OCI-LY3 (cell line): Measurements from ENCODE around the gene CHM.
"Not testable (repeated sequence)": the region's sequence is repeated elsewhere in the genome, so short reads cannot be mapped to it uniquely, and the experiment has no call there.

Experiments used
- H2AFZ ChIP-seq: fragments of 200-600, 300-600 bp; shearing (Covaris generic); 2 replicates; pipeline ENCODE4 v1.6.0; 2014; ENCODE audit warnings: antibody characterized with exemption, low read depth, low read length
- H3K27ac ChIP-seq: fragments of 200-600, 300-600 bp; sonication (generic); 2 replicates; pipeline ENCODE4 v1.5.1; 2014; ENCODE audit warnings: mild to moderate bottlenecking, low read length, moderate library complexity, mixed read lengths
- H3K27me3 ChIP-seq: fragments of 200-600, 300-600 bp; sonication (generic); 2 replicates; pipeline ENCODE4 v1.6.1; 2014; ENCODE audit warnings: low read depth, low read length, mixed read lengths
- H3K36me3 ChIP-seq: fragments of 200-600, 300-600 bp; sonication (generic); replicated peaks from 2 replicates; pipeline ENCODE3; 2014; ENCODE audit warnings: low read depth, low read length, mixed read lengths
- H3K4me1 ChIP-seq: fragments of 300-600, 200-600 bp; sonication (generic); 2 replicates; pipeline ENCODE4 v1.6.1; 2014; ENCODE audit warnings: low read length, mixed read lengths
- H3K4me2 ChIP-seq: fragments of 200-600, 300-600 bp; sonication (generic); 2 replicates; pipeline ENCODE4 v1.6.1; 2014; ENCODE audit warnings: low read length, mixed read lengths
- H3K4me3 ChIP-seq: fragments of 300-600, 200-600 bp; sonication (generic); 2 replicates; pipeline ENCODE4 v1.5.1; 2014; ENCODE audit warnings: antibody characterized with exemption, mild to moderate bottlenecking, low read length, moderate library complexity
- H3K79me2 ChIP-seq: fragments of 300-600, 200-600 bp; shearing (Covaris generic); 2 replicates; pipeline ENCODE4 v1.6.1; 2014; ENCODE audit warnings: mild to moderate bottlenecking, low read length, mixed read lengths
- H3K9ac ChIP-seq: fragments of 300-600, 200-600 bp; shearing (Covaris generic); 2 replicates; pipeline ENCODE4 v1.6.0; 2014; ENCODE audit warnings: mild to moderate bottlenecking, low read length, moderate library complexity
- H3K9me3 ChIP-seq: fragments of 200-600, 300-600 bp; shearing (Covaris generic); 2 replicates; pipeline ENCODE4 v1.6.1; 2014; ENCODE audit warnings: low read length, mixed read lengths; ENCODE audit not compliant: insufficient read depth
- H4K20me1 ChIP-seq: fragments of 200-600, 300-600 bp; sonication (generic); 2 replicates; pipeline ENCODE4 v1.6.1; 2016; ENCODE audit warnings: low read length, mixed read lengths; ENCODE audit not compliant: insufficient read depth
- CTCF ChIP-seq: fragments of 200-600, 300-600 bp; sonication (generic); IDR thresholded peaks from 2 replicates; pipeline ENCODE4 v1.5.1; 2014; ENCODE audit warnings: antibody characterized with exemption, low read length, low read depth
- EZH2phosphoT487 ChIP-seq: fragments of 200-600 bp; shearing (Covaris generic); IDR thresholded peaks from 2 replicates; pipeline ENCODE4 v1.6.1; 2018; ENCODE audit warnings: antibody characterized with exemption, mixed run types, low read depth

The CHM gene

DNA sequence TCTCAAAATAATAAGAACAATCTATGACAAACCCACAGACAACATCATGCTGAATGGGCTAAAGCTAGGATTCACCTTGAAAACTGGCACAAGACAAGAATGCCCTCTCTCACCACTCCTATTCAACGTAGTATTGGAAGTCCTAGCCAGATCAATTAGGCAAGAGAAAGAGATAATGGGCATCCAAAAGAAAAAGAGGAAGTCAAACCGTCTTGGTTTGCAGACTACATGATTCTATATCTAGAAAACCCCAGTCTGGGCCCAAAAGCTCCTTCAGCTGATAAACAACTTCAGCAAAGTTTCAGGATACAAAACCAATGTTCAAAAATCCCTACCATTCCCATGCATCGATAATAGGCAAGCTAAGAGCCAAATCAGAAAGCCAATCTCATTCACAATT lies 59.0 kb downstream of the CHM start:
- H3K27me3 ChIP-seq: no peaks in the 10 kb centered on the region

DNA sequence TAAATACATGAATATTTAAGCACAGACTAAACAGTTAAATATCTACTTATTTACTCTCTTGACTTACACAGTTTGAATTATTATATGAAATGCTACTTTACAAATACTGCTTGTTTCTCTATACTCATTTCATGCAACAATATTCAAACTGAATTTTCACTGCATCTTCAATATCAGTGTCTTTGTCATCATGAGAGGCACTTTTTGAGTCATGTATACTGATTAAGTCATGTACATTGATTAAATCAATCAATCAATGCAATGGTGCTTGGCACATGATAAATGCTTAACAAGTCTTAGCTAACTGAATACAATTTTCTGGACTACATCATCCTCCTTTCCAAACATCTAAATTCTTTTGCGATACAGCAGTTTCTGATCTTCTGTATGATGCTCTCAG lies 67.1 kb downstream of the CHM start:
- Histone ChIP-seq H3K27me3 (no peaks in the 10 kb centered on the region), H3K4me1 (peaks cover 24% of the 10 kb centered on the region), H3K9ac (no peak overlapping the region), H3K4me3 (no peak overlapping the region), H3K27ac (no peak overlapping the region), H3K36me3 (peaks cover 17% of the 10 kb centered on the region), H3K4me2 (no peak overlapping the region), H4K20me1 (0 out of 2 replicates have a peak, but pooled peaks cover 4% of the 10 kb centered on the region), H2AFZ (no peak overlapping the region), H3K9me3 (no peaks in the 10 kb centered on the region; the same call in 1 of the 2 replicates), H3K79me2 (no peaks in the 10 kb centered on the region)
- no peak for TF ChIP-seq EZH2phosphoT487
- no peak for TF ChIP-seq CTCF

More for the DNA sequence above, 59.0 kb downstream of the CHM start:
- TF ChIP-seq EZH2phosphoT487 (no peak), CTCF (no peak)
- H4K20me1 ChIP-seq: no peaks in the 10 kb centered on the region
- no peak overlapping the region for H2AFZ ChIP-seq
- no peak overlapping the region for H3K27ac ChIP-seq
- H3K79me2 ChIP-seq: no peaks in the 10 kb centered on the region
- H3K9me3 ChIP-seq: no peaks in the 10 kb centered on the region
- H3K9ac ChIP-seq: no peak overlapping the region
- H3K4me1 ChIP-seq: peaks cover 7% of the 10 kb centered on the region
- no peak overlapping the region for H3K4me2 ChIP-seq
- no peaks in the 10 kb centered on the region for H3K36me3 ChIP-seq
- H3K4me3 ChIP-seq: no peak overlapping the region

GRCh38 chrX:85977218-85977617 lies 70.1 kb downstream of the CHM start:
- Histone ChIP-seq H3K9ac (no peak overlapping the region), H3K4me3 (peak overlapping the region; percentile 37), H3K9me3 (no peaks in the 10 kb centered on the region; the same call in 1 of the 2 replicates), H2AFZ (no peak overlapping the region), H3K4me1 (peaks cover 24% of the 10 kb centered on the region), H3K27ac (peak overlapping the region; percentile 60), H3K36me3 (peaks cover 29% of the 10 kb centered on the region), H4K20me1 (0 out of 2 replicates have a peak, but pooled peaks cover 4% of the 10 kb centered on the region), H3K4me2 (peak overlapping the region; percentile 51), H3K79me2 (no peaks in the 10 kb centered on the region), H3K27me3 (no peaks in the 10 kb centered on the region)
- TF ChIP-seq CTCF: no peak
- no peak for TF ChIP-seq EZH2phosphoT487

GRCh38 chrX:85972351-85972750 lies 75.0 kb downstream of the CHM start:
- H3K4me2 ChIP-seq, H3K27me3 ChIP-seq, H3K9ac ChIP-seq: not testable (repeated sequence)

GRCh38 chrX:85964744-85965143 lies 82.6 kb downstream of the CHM start:
- Histone ChIP-seq H4K20me1 (no peaks in the 10 kb centered on the region), H3K4me2 (no peak overlapping the region), H3K9ac (no peak overlapping the region), H2AFZ (no peak overlapping the region), H3K4me3 (no peak overlapping the region), H3K79me2 (no peaks in the 10 kb centered on the region), H3K27me3 (no peaks in the 10 kb centered on the region), H3K4me1 (peaks cover 2% of the 10 kb centered on the region; the same call in 1 of the 2 replicates), H3K9me3 (no peaks in the 10 kb centered on the region), H3K27ac (no peak overlapping the region), H3K36me3 (no peaks in the 10 kb centered on the region)
- TF ChIP-seq EZH2phosphoT487 (no peak), CTCF (no peak)

More at GRCh38 chrX:85972351-85972750, 75.0 kb downstream of the CHM start:
- not testable (repeated sequence) for H3K4me3 ChIP-seq, H3K79me2 ChIP-seq, H4K20me1 ChIP-seq, H3K27ac ChIP-seq, H3K9me3 ChIP-seq, H2AFZ ChIP-seq
- peaks cover 25% of the 10 kb centered on the region for H3K36me3 ChIP-seq
- peaks cover 11% of the 10 kb centered on the region for H3K4me1 ChIP-seq
